Fibroblast of skin of left quadriceps (primary cell): ENCODE data around the gene BRINP2.

ENCODE experiments used
- DNase-seq, 2 experiments: peaks; one replicate each; pipeline ENCODE4 v3.0.0-alpha.2; 2013; ENCODE audit warnings: low read depth in 2 of 2

Gene BRINP2

DNA sequence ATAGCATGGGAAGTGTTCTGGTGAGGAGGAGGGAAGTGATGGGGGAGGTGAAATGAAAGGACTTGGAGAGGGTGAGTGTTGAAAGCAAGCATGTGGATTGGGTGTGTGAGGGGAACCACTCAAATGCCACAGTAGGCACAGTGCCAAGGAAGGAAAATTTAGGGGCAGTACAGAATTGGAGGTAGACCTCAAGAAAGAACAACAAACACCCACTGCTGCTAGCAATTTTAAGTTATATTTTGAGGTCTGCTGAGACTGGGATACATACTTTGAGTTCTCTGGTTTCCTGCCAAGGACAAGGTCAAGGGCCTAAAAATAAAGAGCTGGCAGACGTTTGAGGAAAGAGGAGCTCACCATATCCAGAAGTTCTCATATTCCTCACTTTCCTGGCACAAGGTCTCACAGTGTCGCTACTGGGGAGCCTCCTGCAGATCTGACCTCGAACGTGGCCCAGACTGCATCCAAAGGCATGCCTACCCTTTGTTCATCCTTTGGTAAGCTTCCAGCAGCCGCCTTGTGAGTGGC, 104.0 kb downstream of the BRINP2 start:
- DNase-seq: peak; percentile 62 to 65

DNA sequence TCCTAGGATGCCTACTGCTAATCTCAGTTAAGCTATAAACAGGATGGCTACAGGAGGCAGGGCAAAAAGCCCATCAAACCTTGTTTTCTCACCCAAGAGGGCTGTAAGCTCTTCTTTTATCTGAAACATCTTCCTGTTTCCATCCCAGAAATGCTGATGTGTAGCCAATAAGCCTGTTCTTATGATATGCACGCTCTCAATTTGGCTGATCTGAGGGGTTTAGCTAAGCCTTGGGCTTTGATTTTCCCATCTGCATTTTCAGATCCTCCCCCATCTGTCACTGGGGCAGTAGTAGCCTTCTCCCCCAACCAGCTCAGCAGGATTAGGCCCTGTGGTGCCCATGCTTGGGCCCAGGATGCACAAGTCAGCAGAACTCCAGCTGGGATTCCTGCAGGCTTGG, 105.0 kb downstream of the BRINP2 start:
- DNase-seq: no peak

DNA sequence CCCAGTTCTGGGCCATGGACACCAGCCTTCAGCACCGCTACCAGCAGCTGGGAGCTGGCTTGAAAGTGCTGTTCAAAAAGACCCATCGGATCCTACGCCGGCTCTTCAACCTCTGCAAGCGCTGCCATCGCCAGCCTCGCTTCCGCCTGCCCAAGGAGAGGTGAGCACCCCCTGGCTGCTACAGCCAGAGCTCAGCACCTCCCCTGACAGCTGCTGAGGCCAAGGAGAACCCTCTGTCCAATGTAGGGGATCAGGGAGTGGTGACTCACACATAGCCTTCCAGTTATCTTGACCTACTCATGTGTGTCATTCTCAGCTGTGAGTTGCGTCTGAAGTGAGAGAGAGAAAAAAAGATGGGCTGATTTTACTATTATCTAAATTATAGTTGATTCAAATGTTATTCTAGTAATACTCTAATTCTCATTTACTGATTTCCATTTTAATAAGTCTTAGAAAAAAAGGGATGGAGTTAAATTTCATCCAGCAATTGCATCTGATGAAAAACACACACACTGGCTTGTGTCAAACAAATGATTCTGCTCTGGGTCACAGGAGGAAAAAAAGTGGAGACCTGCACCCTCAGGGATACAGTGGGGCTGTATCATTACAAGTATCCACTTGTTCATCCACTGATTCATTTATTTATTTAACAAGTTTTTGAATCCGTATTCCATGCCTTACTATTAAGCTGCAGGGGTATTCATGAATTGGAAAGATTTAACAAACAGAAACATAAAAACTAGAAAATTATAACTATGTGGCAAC, 108.0 kb downstream of the BRINP2 start:
- no peak for DNase-seq

- no peak for DNase-seq
These were observed 111.1 kb downstream of the BRINP2 start for GRCh38 chr1:177281901-177282300.

DNA sequence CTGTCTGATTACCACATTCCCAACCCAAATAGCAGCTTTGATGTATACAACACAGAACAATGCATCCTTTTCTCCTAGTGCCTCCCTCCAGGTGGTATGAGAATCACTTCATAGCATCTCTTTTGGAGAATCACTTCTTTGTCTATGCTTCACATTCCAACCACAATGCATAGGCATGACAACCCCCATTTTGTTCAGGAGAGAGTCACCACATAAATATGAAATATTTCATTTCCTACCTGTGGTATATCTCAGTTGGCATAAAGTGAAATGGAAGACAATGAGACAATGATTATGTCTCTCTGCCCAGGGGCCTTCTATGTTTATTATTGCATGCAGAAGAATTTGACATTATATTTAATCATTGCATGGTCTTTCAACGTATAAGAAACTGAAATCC, 112.2 kb downstream of the BRINP2 start:
- no peak for DNase-seq

DNA sequence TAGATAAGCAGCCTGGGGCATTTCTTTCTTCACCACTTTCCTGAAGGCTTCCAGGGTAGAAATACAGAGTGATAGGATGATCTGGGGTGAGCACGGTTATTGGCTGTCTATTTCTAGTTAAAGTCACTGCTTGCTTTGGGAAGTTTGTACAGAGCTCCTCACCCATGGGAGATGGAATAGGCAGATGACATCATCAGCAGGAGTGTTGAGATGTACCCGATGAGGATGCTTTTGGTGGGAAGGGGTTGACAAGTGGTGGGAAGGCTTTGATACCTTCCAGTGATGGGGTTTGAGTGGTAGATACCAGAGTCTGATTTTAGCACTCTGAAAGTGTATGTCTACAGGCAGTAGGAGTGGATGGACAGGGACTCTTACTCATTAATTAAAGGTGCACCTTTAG, 112.6 kb downstream of the BRINP2 start:
- DNase-seq: no peak

GRCh38 chr1:177286396-177286795, 115.6 kb downstream of the BRINP2 start:
- no peak for DNase-seq

- DNase-seq: no peak
These were observed 116.5 kb downstream of the BRINP2 start for GRCh38 chr1:177287270-177287669.

DNA sequence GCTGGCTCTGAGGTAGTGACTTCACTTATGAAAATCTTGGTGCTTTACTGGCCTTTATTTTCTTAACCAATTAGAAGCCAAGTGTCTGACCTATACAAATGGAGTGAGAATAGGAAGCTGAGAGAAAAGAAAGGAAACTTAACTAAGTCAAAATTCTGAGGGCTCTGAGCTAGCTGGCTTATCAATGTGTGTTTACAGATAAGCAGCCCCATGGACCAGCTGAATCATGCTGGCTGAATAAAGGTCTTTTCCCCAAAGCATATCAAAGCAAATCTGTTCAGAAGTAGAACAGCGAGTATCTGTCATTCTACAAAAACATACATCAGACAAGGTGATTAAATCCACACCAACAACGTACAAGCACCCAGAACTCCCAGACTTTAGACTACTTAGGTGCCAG, 117.2 kb downstream of the BRINP2 start:
- no peak for DNase-seq

GRCh38 chr1:177289532-177289931, 118.8 kb downstream of the BRINP2 start:
- DNase-seq: no peak

- DNase-seq: no peak
These were observed 129.7 kb downstream of the BRINP2 start for GRCh38 chr1:177300431-177300830.

DNA sequence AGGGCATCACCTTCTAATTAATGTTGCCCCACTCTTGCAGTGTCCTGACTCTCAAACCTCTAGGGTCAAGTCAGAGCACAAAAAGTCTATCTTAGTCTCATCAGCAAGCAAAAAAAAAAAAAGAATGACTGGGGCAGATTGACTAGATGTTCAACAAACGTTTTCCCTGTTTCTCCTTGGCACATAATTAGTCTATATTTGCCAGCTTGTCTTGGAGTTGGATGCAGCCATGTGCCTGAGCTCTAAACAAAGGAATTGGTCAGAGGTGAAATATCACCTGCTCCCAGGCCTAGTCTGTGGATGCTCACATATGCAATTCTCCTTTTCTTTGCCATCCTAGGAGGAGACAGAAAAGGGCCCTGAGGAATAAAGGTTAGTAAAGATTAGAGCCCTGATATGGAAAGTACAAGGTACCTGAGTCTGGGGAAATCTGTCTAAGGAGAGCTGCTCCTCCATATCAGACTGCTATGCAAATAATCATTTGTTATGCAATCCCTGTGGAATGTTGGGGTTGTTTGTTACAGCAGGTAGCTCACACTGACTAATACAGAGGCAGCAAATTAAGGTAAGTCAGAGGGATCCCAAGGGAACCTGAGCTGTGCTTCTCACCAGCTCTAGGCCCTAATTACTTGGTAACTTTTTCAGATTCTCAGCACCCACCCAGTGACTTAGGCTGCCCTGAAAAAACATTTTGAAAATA, 130.8 kb downstream of the BRINP2 start:
- no peak for DNase-seq

DNA sequence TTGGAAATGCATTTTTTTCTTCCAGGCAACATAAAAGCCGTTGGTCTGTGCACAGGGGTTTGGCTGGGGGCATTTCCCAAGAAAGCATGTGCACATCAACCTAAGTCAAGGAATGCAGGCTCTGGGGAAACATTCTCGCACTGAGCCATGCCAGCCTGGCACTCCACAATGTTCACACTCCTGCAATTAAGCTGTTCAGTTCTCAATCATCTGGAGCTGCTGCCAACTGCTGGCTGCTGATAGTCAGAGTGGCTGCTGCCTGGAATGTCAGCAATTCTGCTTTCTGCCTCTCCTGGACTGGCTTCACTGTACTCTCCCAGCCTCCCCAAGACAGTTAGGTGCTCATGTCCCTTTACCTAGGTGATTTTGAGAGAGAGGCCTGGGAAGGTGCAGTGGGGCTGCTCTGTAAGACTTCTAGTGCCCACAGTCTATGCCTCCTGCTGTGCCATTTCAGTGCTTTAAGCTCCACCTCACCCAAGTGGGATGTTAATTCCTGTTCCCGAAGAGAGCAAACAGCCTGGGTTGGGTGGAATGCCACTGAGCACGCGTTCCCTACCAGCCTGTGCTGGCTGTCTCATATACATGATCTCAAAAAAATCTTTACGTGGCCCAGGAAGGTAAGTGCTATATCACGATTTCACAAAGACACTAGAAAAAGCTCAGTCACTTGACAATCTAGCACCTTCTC, 131.7 kb downstream of the BRINP2 start:
- DNase-seq: no peak

- DNase-seq: no peak
These were observed 134.6 kb downstream of the BRINP2 start for GRCh38 chr1:177305040-177306018.

- DNase-seq: no peak
These were observed 135.3 kb downstream of the BRINP2 start for GRCh38 chr1:177306019-177306415.

DNA sequence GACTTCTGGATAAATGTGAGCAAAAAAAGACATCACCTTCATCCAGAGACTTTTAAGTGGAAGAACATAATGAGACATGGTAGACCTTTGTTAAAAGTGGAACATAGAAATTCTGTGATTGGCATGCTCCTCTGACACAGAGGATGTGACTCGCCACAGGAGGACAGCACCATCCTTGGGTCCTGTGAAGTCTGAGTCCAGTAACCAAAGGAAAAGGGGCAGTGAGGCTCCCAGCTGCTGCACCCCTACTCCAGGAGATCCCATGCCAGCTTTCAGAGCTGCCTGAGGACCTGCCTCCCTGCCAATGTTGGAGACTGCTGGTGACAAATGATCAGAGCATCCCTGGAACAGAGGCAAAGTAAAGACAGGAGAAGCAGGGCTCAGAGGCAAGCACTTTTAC, 136.2 kb downstream of the BRINP2 start:
- no peak for DNase-seq

DNA sequence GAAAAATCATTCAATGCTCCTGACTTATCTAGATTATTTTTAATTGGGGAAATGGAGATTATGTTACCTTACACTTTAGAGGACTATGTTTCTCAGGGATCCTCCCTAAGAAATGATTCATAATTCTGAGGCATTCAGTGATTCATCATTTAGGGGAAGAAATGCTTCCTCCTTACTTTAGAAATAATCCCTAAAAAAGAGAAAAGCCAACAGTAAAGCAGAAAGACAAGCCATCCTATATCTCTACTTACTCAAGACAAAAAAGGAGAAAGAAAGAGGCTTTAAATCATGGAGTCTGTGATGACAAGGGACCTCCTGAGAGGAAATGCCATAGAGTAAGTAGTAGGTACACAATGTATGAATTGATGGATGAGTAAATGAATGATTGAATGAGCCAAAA, 137.0 kb downstream of the BRINP2 start:
- DNase-seq: peak; percentile 39 to 42

GRCh38 chr1:177309880-177310279, 139.1 kb downstream of the BRINP2 start:
- DNase-seq: no peak

DNA sequence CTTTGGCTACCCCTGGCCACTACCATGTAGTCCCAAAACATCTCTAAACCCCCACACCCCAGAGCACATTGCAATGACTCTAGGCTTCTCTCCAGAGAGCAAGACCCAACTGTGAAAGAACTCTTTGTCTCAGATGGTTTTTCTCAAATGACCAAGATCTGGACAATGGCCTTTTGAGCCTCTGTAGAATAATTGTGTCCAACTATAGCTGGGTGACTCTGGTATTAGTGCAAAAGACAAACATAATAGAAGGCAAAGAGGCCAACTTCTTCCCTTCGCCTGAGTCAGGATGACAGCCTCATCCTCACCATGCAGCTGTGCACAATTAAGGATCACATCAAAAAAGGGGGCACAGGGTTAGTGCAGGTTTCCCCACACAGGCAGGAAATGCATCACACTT, 139.6 kb downstream of the BRINP2 start:
- no peak for DNase-seq

GRCh38 chr1:177311111-177311510, 140.4 kb downstream of the BRINP2 start:
- DNase-seq: no peak

GRCh38 chr1:177311586-177311985, 140.8 kb downstream of the BRINP2 start:
- DNase-seq: no peak
